GM12801 (cell line): ENCODE measurements around the gene CCDC154.

Source experiments
- TF ChIP-seq, protein P1 (sequence below): IDR thresholded peaks from one replicate; pipeline ENCODE4 v1.5.1; 2011; ENCODE audit warnings: control low read depth; ENCODE audit not compliant: insufficient read length; ENCODE audit errors: extremely low read depth

CCDC154 gene

DNA sequence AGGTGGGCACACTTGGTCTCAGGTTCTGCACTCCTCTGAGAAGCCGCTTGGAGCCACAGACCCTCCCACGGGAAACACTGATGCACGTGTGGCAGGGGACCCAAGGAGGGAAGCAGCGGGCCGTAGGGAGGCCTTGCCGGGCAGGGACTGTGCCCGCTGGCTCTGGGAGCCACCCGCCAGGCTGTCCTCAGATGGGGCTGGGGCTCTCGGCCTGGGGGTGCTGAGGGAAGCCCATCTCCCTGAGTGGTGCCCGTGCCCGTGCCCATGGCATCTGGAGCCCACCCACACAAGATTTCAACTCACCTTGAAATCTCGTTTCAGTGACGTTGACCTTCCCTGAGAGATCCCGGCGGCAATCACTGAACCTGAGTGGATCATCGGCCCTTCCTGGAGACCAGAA, 12.6 kb upstream of the CCDC154 start:
- TF ChIP-seq, protein P1, sequence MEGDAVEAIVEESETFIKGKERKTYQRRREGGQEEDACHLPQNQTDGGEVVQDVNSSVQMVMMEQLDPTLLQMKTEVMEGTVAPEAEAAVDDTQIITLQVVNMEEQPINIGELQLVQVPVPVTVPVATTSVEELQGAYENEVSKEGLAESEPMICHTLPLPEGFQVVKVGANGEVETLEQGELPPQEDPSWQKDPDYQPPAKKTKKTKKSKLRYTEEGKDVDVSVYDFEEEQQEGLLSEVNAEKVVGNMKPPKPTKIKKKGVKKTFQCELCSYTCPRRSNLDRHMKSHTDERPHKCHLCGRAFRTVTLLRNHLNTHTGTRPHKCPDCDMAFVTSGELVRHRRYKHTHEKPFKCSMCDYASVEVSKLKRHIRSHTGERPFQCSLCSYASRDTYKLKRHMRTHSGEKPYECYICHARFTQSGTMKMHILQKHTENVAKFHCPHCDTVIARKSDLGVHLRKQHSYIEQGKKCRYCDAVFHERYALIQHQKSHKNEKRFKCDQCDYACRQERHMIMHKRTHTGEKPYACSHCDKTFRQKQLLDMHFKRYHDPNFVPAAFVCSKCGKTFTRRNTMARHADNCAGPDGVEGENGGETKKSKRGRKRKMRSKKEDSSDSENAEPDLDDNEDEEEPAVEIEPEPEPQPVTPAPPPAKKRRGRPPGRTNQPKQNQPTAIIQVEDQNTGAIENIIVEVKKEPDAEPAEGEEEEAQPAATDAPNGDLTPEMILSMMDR = no peak

DNA sequence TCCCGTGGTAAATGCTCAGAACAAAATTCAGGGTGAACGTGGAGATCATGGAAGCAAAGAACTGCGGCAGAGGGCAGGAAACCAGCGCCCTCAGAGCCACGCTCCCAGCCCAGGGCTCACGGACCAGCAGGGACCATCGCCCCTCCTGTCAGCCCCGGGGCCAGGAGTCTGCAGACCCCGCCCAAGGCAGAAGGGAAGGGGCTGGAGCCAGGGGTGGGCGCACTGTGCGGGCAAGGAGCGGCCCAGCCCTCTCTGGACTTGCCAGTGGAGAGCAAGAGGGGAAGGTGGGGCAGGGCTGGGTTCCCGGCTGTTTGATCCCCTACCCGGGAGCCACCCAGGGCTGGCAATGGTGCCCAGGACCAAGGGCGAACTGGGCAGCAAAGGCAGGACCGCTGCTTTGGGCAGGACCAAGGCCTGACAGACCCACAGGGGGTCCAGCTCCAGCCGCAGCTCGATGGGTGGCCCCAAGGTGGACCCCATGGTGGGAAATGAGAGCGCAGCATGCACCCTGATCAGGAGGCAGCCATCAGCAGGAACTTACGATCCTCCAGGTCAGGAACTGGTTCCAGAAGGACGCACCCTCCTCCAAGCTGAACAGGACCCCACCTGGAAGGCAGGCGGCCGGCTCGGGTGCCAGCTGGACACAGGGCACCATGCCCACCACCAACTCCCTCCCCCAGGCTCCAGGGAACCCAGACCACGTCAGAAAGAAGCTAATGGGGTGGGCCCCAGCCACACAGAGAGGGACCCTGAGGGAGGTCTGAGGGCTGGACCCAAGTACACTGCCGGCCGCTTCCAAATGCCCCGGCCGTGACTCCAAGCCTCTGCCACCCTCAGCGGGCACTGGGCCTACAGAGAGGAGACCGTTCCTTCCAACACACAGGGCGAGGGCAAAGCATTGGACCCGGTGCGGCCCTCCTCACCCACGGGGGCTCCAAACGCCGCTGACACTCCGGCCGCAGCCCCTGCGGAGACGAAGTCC, 11.1 kb upstream of the CCDC154 start:
- TF ChIP-seq, protein P1 = no peak

DNA sequence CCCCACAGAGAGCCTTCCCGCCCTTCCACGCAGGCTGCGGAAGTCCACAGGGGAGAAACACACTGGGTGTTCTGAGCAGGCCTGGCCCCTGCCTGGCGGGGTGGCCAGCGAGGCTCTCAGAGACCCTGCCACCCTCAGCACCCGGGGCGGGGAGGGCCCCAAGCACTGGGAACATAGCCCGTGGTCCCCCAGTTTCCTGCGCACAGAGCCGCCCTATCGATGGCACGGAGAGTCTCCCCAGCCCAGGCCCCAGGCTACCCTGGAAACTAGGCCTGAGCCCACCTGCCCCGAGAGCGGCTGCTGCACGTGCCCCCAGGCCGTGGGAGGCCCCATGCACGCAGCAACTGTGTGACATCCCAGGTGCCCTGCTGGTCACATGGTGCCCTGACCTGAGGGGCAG, 10.2 kb upstream of the CCDC154 start:
- TF ChIP-seq, protein P1 = no peak

DNA sequence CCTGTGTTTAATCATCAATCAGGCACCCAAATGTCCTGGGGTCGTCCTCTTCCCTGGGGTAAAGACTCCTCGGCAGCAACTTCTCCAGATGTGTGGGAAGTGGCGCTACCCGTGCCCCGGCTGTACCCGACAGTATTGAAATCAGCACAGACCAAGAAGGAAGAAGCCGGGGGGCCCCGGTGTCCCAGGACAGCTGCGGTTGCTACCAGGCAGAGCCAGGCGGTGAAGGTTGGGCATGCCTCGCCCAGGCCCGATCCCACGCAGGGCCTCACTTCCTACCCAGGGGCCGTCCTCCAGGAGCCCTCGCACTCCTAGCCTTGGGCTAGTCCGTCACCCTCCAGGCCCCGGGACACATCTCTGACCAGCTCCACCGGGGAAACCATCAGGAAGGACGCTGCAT, 9.0 kb upstream of the CCDC154 start:
- TF ChIP-seq, protein P1 = no peak

DNA sequence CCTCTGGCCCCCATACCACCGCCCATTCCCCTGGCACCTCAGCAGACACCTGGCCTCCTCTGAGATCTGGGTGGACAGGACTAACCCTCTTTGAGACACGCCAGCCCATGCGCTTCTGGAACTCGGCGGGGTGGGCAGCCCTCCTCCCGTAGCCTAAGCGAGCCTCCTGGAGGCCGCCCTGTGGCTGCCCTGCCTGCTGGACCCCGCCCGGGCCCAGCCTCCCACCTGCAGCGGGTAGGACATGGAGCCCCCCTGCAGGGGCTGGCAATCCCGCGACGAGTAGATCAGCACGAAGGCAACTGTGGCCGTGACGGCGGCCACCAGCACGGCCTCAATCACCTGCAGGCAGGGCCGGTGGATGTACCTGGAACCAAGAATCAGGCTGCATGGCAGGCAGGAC, 8.2 kb upstream of the CCDC154 start:
- TF ChIP-seq, protein P1 = no peak

DNA sequence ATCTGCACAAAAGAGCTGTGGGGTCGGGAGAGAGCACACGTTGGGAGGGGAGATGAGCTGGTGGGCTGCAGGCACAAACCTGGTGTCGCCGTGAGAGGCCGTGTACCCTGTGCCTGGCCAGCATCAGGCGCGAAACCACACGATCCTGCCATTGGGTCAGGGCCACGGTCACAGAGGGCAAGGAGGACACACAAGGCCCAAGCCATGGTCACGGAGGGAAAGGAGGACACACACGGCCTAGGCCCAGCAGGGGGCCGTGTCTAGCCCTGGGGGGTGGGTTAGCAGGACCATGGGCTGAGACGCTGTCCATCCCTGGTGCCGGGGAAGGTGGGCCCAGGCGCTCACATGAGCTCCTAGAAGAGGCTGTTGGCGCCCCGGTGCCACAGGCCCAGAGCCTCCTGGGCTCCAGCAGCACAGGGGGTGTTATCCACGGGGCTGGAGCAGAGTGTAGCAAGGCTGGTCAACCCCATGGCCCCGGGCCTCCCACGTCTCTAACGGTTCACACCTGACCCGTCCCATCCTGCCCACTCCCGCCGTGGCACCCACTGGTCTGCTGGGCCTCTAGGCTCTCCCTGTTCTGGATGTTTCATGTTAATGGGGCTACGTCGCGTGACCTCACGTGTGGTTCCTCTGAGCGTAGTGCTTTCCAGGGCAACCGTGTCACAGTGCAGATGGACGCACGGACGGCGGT, 7.5 kb upstream of the CCDC154 start:
- TF ChIP-seq, protein P1 = no peak

DNA sequence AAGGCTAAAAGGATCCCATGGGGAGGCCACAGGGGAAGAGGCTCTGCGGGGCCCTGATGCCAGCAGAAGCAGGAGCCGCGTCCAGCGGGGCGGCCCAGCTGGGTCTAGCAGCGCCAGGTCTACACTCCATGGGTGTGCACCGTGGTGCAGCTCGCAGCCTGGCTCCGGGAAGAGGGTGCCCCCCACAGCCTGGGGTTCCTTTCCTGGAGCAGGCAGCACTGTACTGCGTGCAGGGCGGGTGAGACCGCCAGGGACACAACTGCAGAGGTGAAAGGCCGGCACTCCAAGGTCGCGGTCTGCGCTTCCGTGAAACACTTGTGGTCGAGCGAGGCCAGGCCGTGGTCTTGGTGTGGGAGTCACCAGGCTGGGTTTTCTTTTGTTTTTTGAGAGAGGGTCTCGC, 6.5 kb upstream of the CCDC154 start:
- TF ChIP-seq, protein P1 = no peak
